Mesendoderm (in vitro differentiated cells): Measurements from ENCODE around the gene DCAF11.

Experiments
- DNase-seq: peaks from one replicate; pipeline ENCODE4 v3.0.0; 2013
- H2AK5ac ChIP-seq: 2 replicates; pipeline ENCODE4 v1.6.1; 2013; ENCODE audit warnings: low read length, inconsistent platforms
- H2BK120ac ChIP-seq: 2 replicates; pipeline ENCODE4 v1.6.1; 2013; ENCODE audit warnings: low read depth, mild to moderate bottlenecking, low read length, moderate library complexity, mixed read lengths
- H2BK15ac ChIP-seq: replicated peaks from 2 replicates; pipeline ENCODE4 v1.6.1; 2013; ENCODE audit warnings: low read depth, mild to moderate bottlenecking, moderate library complexity
- H2BK5ac ChIP-seq: 2 replicates; pipeline ENCODE4 v1.6.1; 2013; ENCODE audit warnings: low read length, inconsistent platforms
- H3K18ac ChIP-seq: 2 replicates; pipeline ENCODE4 v1.6.1; 2013; ENCODE audit warnings: mild to moderate bottlenecking, low read length, mixed read lengths
- H3K23ac ChIP-seq: one replicate; pipeline ENCODE4 v1.6.1; 2013; ENCODE audit warnings: low read length
- H3K27ac ChIP-seq: 2 replicates; pipeline ENCODE4 v1.5.1; 2013; ENCODE audit warnings: low read depth, mild to moderate bottlenecking, inconsistent platforms, low read length, moderate library complexity
- H3K27me3 ChIP-seq: 2 replicates; pipeline ENCODE4 v1.6.1; 2013; ENCODE audit warnings: low read length, control low read depth, mild to moderate bottlenecking, inconsistent platforms; ENCODE audit not compliant: insufficient read depth, poor library complexity
- H3K36me3 ChIP-seq: 2 replicates; pipeline ENCODE4 v1.6.1; 2013; ENCODE audit warnings: low read length, inconsistent platforms; ENCODE audit not compliant: control insufficient read depth, insufficient read depth
- H3K4ac ChIP-seq: one replicate; pipeline ENCODE4 v1.6.1; 2013; ENCODE audit warnings: low read depth, mild to moderate bottlenecking, low read length, moderate library complexity
- H3K4me1 ChIP-seq: 2 replicates; pipeline ENCODE4 v1.6.1; 2013; ENCODE audit warnings: low read depth, low read length, inconsistent platforms; ENCODE audit not compliant: control insufficient read depth
- H3K4me2 ChIP-seq: 2 replicates; pipeline ENCODE4 v1.6.1; 2013; ENCODE audit warnings: low read length
- H3K4me3 ChIP-seq: 2 replicates; pipeline ENCODE4 v1.5.1; 2013; ENCODE audit warnings: mild to moderate bottlenecking, low read length
- H3K56ac ChIP-seq: one replicate; pipeline ENCODE4 v1.6.1; 2013; ENCODE audit warnings: low read length
- H3K79me1 ChIP-seq: 2 replicates; pipeline ENCODE4 v1.6.1; 2013; ENCODE audit warnings: low read length, inconsistent platforms
- H3K79me2 ChIP-seq: 2 replicates; pipeline ENCODE4 v1.6.1; 2013; ENCODE audit warnings: mild to moderate bottlenecking, low read length; ENCODE audit not compliant: control insufficient read depth, insufficient read depth
- H3K9ac ChIP-seq: 2 replicates; pipeline ENCODE4 v1.6.1; 2013; ENCODE audit warnings: low read length, inconsistent platforms
- H4K5ac ChIP-seq: one replicate; pipeline ENCODE4 v1.6.1; 2013; ENCODE audit warnings: low read length
- H4K8ac ChIP-seq: one replicate; pipeline ENCODE4 v1.6.1; 2013; ENCODE audit warnings: low read depth, mild to moderate bottlenecking, control low read depth, low read length, moderate library complexity
- WGBS: extraction: QIAGEN DNeasy Blood & Tissue Kit; methylation state at CpG from one replicate; pipeline ENCODE4 v1.1.7; 2013; ENCODE audit warnings: low lambda C conversion rate, missing lambda C conversion rate; ENCODE audit not compliant: insufficient coverage; ENCODE audit errors: extremely low coverage; 5-methylcytosine and 5-hydroxymethylcytosine counted together

Gene DCAF11

DNA sequence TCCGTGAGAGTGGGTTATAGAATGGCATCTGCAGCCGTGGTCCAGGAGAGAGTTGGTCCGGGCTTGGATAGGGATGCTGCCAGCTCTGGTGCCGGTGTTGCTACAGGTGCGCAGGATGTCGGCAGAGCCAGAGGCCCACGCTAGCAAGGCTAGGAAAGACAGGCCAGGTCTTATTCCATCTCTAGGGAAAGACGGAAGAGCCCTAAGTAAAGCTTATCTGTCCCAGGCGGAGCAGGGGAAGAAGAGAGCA, 20.9 kb downstream of the DCAF11 start:
- peak overlapping the region; percentile 65 for H3K4me2 ChIP-seq
- no peak overlapping the region for H3K23ac ChIP-seq
- H3K18ac ChIP-seq = no peak overlapping the region
- no peak overlapping the region for H2AK5ac ChIP-seq
- peak overlapping the region; percentile 55 for H3K9ac ChIP-seq
- no peak overlapping the region for H4K5ac ChIP-seq
- H3K79me1 ChIP-seq = peaks cover 7% of the 10 kb centered on the region
- peak overlapping the region; percentile 83 for H3K56ac ChIP-seq
- peaks cover 4% of the 10 kb centered on the region for H3K4me1 ChIP-seq
- peaks cover 9% of the 10 kb centered on the region for H3K79me2 ChIP-seq
- H2BK5ac ChIP-seq = no peak overlapping the region
- no peak overlapping the region for H4K8ac ChIP-seq
- H2BK120ac ChIP-seq = no peak overlapping the region
- no peak overlapping the region for H3K27ac ChIP-seq
- DNase-seq = no peak
- H3K4ac ChIP-seq = no peak overlapping the region
- no peak overlapping the region for H2BK15ac ChIP-seq
- peaks cover 5% of the 10 kb centered on the region for H3K36me3 ChIP-seq
- H3K27me3 ChIP-seq = no peaks in the 10 kb centered on the region
- H3K4me3 ChIP-seq = peak overlapping the region; percentile 26
- WGBS = no CpG with 5 or more reads among the region's 9 CpGs

- Histone ChIP-seq H3K27ac (no peak within 1 kb of the TSS), H3K4me3 (peak within 1 kb of the TSS; percentile 72), H3K36me3 (peaks cover 5% of the 10 kb centered on the region), H3K79me2 (peaks cover 13% of the 10 kb centered on the region), H2BK5ac (no peak within 1 kb of the TSS), H4K5ac (no peak within 1 kb of the TSS), H3K79me1 (peaks cover 9% of the 10 kb centered on the region), H4K8ac (no peak within 1 kb of the TSS), H3K4ac (peak within 1 kb of the TSS; percentile 43), H3K4me1 (peaks cover 4% of the 10 kb centered on the region), H3K27me3 (no peaks in the 10 kb centered on the region), H3K9ac (peak within 1 kb of the TSS; percentile 85), H2BK120ac (no peak within 1 kb of the TSS), H3K23ac (peak within 1 kb of the TSS; percentile 31), H3K56ac (peak within 1 kb of the TSS; percentile 87), H2AK5ac (no peak within 1 kb of the TSS), H2BK15ac (no peak within 1 kb of the TSS), H3K4me2 (peak within 1 kb of the TSS; percentile 65), H3K18ac (peak within 1 kb of the TSS; percentile 21)
- WGBS = no CpG with 5 or more reads among the region's 75 CpGs
- peak; percentile 87 for DNase-seq
These were observed 21.5 kb downstream of the DCAF11 start, which contains the start of gene PSME1 for GRCh38 chr14:24135834-24136683. PSME1 (plus strand) TSS chr14:24136194; CDS start chr14:24136263, 69 bp downstream.

- Histone ChIP-seq H4K8ac (no peak overlapping the region), H3K4me1 (peaks cover 4% of the 10 kb centered on the region), H3K56ac (peak overlapping the region; percentile 87), H3K27ac (no peak overlapping the region), H4K5ac (no peak overlapping the region), H3K36me3 (peaks cover 5% of the 10 kb centered on the region), H2BK5ac (no peak overlapping the region), H3K4me2 (peak overlapping the region; percentile 48), H3K27me3 (no peaks in the 10 kb centered on the region), H2BK120ac (no peak overlapping the region), H3K4me3 (no peak overlapping the region), H3K4ac (no peak overlapping the region), H2BK15ac (no peak overlapping the region), H3K23ac (no peak overlapping the region), H3K79me1 (peaks cover 9% of the 10 kb centered on the region), H2AK5ac (no peak overlapping the region), H3K79me2 (peaks cover 13% of the 10 kb centered on the region), H3K18ac (no peak overlapping the region), H3K9ac (peak overlapping the region; percentile 85)
- DNase-seq = no peak
- WGBS = no CpG with 5 or more reads among the region's 13 CpGs
These were observed 22.3 kb downstream of the DCAF11 start for GRCh38 chr14:24136684-24137528.

GRCh38 chr14:24137529-24138395, 23.2 kb downstream of the DCAF11 start:
- no CpG with 5 or more reads among the region's 8 CpGs for WGBS
- no peak overlapping the region for H3K18ac ChIP-seq
- H3K79me1 ChIP-seq = peaks cover 9% of the 10 kb centered on the region
- no peak overlapping the region for H3K56ac ChIP-seq
- no peak overlapping the region for H3K9ac ChIP-seq
- H2BK5ac ChIP-seq = no peak overlapping the region
- no peak overlapping the region for H3K4ac ChIP-seq
- H3K27ac ChIP-seq = no peak overlapping the region
- H2BK15ac ChIP-seq = no peak overlapping the region
- no peaks in the 10 kb centered on the region for H3K27me3 ChIP-seq
- H2AK5ac ChIP-seq = no peak overlapping the region
- no peak overlapping the region for H4K8ac ChIP-seq
- no peak overlapping the region for H3K23ac ChIP-seq
- peaks cover 4% of the 10 kb centered on the region for H3K4me1 ChIP-seq
- DNase-seq = no peak
- no peak overlapping the region for H3K4me3 ChIP-seq
- no peak overlapping the region for H3K4me2 ChIP-seq
- peaks cover 13% of the 10 kb centered on the region for H3K79me2 ChIP-seq
- H3K36me3 ChIP-seq = peaks cover 5% of the 10 kb centered on the region
- H2BK120ac ChIP-seq = no peak overlapping the region
- H4K5ac ChIP-seq = no peak overlapping the region

GRCh38 chr14:24138396-24139271, 24.1 kb downstream of the DCAF11 start:
- H3K18ac ChIP-seq = no peak overlapping the region
- H3K27ac ChIP-seq = no peak overlapping the region
- no peak overlapping the region for H3K4me2 ChIP-seq
- H4K8ac ChIP-seq = no peak overlapping the region
- no peak overlapping the region for H3K4ac ChIP-seq
- no peak overlapping the region for H3K9ac ChIP-seq
- peaks cover 4% of the 10 kb centered on the region for H3K4me1 ChIP-seq
- no peak overlapping the region for H3K4me3 ChIP-seq
- DNase-seq = no peak
- H2BK120ac ChIP-seq = no peak overlapping the region
- H3K79me2 ChIP-seq = peaks cover 13% of the 10 kb centered on the region
- H3K23ac ChIP-seq = no peak overlapping the region
- H3K79me1 ChIP-seq = peaks cover 9% of the 10 kb centered on the region
- H2BK15ac ChIP-seq = no peak overlapping the region
- H2BK5ac ChIP-seq = no peak overlapping the region
- no CpG with 5 or more reads among the region's 13 CpGs for WGBS
- H3K36me3 ChIP-seq = peaks cover 5% of the 10 kb centered on the region
- no peaks in the 10 kb centered on the region for H3K27me3 ChIP-seq
- no peak overlapping the region for H4K5ac ChIP-seq
- no peak overlapping the region for H2AK5ac ChIP-seq
- no peak overlapping the region for H3K56ac ChIP-seq
